MM.1S (cell line): ENCODE measurements around the gene ZNF512.

Experiments
- CTCF ChIP-seq: fragments of 300-600 bp; sonication (generic); IDR thresholded peaks from 2 replicates; pipeline ENCODE4 v1.5.1; 2016; ENCODE audit warnings: antibody characterized with exemption, low read length, mixed read lengths
- EZH2 ChIP-seq: fragments of 300-600 bp; sonication (generic); optimal IDR thresholded peaks from 2 replicates; pipeline ENCODE3; 2017; ENCODE audit warnings: low read depth, mild to moderate bottlenecking, antibody characterized with exemption, low read length, mixed read lengths

- TF ChIP-seq CTCF, result no peak
- TF ChIP-seq EZH2, result no peak
Observed at GRCh38 chr2:27628767-27629709, 46.2 kb downstream of the ZNF512 start, which contains the start of the genes CCDC121 and GPN1.
